GM18861 (cell line): ENCODE data around the gene LEMD1.

Source experiments
- ATAC-seq: cut with Tn5 transposase; IDR thresholded peaks from one replicate; pipeline ENCODE4 v1.9.1; 2021; ENCODE audit not compliant: unreplicated experiment

The LEMD1 gene

GRCh38 chr1:205421798-205422197, at the start of gene LEMD1:
Gene LEMD1, minus strand, starts transcription at chr1:205422056. Its CDS starts 1,520 bp downstream, at chr1:205420536.
- ATAC-seq: no peak

- ATAC-seq: no peak
Measured at GRCh38 chr1:205470131-205470530, 48.3 kb upstream of the LEMD1 start.

- ATAC-seq: no peak
Measured at GRCh38 chr1:205466595-205467220, 44.9 kb upstream of the LEMD1 start.

GRCh38 chr1:205465392-205465791, 43.5 kb upstream of the LEMD1 start:
- ATAC-seq: no peak

- no peak for ATAC-seq
Measured at GRCh38 chr1:205458777-205459566, 37.1 kb upstream of the LEMD1 start.

GRCh38 chr1:205456868-205457745, 35.3 kb upstream of the LEMD1 start:
- no peak for ATAC-seq

- no peak for ATAC-seq
Measured at GRCh38 chr1:205456383-205456867, 34.6 kb upstream of the LEMD1 start.

GRCh38 chr1:205455581-205456382, 33.9 kb upstream of the LEMD1 start, which contains the start of gene BLACAT1:
Gene BLACAT1, minus strand, starts transcription at chr1:205456045.
- ATAC-seq: no peak

- ATAC-seq: no peak
Measured at GRCh38 chr1:205454903-205455335, 33.1 kb upstream of the LEMD1 start.

- ATAC-seq: no peak
Measured at GRCh38 chr1:205453466-205453865, 31.6 kb upstream of the LEMD1 start.

- no peak for ATAC-seq
Measured at GRCh38 chr1:205452933-205453332, 31.1 kb upstream of the LEMD1 start.

GRCh38 chr1:205452364-205452763, 30.5 kb upstream of the LEMD1 start:
- ATAC-seq: no peak

- no peak for ATAC-seq
Measured at GRCh38 chr1:205451759-205452164, 29.9 kb upstream of the LEMD1 start.

GRCh38 chr1:205451202-205451601, 29.3 kb upstream of the LEMD1 start:
- ATAC-seq: no peak

- ATAC-seq: no peak
Measured at GRCh38 chr1:205450448-205450847, 28.6 kb upstream of the LEMD1 start.

- ATAC-seq: no peak
Measured at GRCh38 chr1:205449750-205450443, 28.0 kb upstream of the LEMD1 start.

- no peak for ATAC-seq
Measured at GRCh38 chr1:205449254-205449749, 27.4 kb upstream of the LEMD1 start.

- no peak for ATAC-seq
Measured at GRCh38 chr1:205448540-205449253, 26.8 kb upstream of the LEMD1 start.
